Putamen (tissue), 1 donor: ENCODE data around the gene ZNRF2.
"Not testable (repeated sequence)": the region's sequence is repeated elsewhere in the genome, so short reads cannot be mapped to it uniquely, and the experiment has no call there.

Experiments
- DNase-seq: peaks from one replicate; pipeline ENCODE4 v3.0.0-alpha.2; 2016; ENCODE audit warnings: low spot score

The ZNRF2 gene

DNA sequence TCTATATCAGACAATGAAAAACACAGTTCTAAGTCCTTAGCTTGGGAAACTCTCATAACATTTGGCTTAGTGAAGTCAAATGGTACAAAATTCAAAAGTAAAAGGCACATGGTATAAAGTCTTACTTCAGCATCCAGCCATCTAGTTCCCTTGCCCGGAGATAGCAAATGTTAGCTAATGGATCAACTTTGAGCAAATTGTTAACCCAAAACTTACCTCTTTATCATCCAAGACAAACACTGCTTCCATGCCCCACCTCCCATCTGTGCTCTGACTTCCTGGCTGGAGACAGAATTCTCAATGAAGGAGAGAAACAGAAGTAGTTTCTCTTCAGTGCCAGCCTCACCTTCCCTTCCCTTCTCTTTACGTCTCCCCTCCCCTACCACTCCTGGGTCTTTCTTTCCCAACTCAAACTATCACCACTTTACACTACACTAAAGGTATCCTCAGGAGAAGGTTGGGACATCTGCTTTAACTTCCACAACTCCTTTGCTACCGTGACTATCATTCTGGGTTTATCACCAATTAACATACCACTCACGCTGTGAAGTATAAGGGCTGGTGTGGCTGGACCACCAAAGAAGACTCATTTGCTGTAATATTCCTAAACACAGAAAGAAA is 21.2 kb upstream of the ZNRF2 start:
- no peak for DNase-seq

DNA sequence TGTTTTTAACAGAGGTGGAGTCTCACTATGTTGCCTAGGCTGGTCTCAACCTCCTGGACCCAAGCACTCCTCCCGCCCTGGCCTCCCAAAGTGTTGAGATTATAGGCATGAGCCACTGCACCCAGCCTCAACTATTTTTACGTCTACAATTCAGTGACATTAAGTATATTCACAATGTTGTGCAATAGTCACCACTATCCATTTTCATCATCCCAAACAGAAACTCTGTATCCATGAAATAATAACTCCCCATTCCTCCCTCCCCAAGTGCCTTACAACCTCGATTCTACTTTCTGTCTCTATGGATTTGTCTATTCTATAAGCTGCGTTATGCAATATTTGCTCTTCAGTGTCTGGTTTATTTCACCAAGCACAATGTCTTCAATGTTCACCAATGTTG is 20.3 kb upstream of the ZNRF2 start:
- DNase-seq, result no peak

DNA sequence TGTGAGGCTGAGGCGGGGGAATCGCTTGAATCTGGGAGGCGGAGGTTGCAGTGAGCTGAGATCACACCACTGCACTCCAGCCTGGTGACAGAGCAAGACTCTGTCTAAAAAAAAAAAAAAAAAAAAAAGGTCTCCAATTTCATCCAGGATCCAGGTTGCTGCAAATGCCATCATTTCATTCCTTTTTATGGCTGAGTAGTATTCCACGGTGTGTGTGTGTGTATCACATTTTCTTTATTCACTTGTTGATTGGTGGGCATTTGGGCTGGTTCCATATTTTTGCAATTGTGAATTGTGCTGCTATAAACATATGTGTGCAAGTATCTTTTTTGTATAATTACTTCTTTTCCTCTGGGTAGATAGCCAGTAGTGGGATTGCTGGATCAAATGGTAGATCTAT is 19.2 kb upstream of the ZNRF2 start:
- DNase-seq, result not testable (repeated sequence)

DNA sequence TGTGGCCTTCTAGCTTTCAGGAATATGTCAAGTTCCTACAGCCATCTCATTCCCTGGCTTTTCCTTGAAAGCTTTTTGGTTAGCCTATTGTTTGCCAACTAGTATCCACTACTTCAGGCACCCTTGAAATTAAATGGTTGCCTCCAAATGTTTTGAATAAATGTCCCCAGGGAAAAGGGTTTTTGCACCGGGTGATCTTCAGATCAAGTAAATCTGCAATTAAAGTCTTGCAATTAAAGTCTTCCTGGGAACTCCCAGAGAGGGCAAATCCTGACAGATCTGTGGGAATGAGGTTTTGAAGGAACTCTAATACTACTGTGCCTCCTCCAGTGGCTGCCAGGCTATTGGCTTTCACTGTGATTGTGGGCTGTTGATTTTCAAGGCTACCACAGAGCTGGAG is 17.7 kb upstream of the ZNRF2 start:
- no peak for DNase-seq

DNA sequence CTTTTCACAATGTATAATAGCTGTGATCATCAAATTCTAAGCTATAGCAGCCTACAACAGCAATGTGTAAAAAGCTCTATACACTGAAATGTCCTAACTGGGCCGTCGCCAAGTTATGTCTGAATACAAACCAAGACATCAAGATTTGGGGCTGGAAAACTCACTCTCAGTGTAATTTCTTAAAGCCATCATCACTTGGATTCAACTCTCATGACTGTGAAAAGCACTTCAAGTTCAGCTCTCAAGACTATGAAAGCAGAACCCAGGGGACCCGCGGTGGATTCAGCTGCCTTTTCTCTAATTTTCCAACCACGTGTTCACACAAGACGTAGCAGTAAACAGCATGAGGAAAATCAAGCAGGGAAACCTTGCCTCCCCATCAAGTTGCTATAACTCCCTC is 15.8 kb upstream of the ZNRF2 start:
- no peak for DNase-seq

DNA sequence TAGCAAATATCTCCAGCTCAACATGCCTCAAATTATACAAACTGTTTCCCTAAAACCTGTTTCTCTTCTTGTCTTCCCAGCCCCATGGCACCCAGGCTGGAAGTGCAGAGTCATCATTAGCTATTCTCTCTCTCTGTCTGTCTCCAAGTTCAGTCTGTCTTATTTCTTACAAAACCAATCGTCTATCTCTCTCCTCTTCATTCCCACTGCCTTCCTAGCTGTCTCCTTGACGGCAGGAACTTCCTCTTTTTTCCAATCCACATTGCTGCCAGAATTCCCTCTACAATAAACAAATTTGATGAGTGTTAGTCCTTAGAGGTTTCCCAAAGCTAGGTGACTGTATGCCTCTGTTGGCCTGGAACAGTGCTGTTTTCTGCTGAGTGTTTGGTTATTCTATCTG is 14.9 kb upstream of the ZNRF2 start:
- no peak for DNase-seq

DNA sequence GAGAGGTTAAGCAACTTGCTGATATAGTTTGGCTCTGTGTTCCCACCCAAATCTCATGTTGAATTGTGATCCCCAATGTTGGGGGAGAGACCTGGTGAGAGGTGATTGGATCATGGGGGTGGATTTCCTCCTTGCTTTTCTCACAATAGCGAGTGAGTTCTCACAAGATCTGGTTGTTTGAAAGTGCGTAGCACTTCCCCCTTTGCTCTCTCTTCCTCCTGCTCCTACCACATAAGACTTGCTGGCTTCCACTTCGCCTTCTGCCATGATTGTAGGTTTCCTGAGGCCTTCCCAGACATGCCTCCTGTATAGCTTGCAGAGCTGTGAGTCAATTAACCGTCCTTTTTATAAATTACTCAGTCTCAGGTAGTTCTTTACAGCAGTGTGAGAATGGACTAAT is 13.5 kb upstream of the ZNRF2 start:
- DNase-seq, result no peak

DNA sequence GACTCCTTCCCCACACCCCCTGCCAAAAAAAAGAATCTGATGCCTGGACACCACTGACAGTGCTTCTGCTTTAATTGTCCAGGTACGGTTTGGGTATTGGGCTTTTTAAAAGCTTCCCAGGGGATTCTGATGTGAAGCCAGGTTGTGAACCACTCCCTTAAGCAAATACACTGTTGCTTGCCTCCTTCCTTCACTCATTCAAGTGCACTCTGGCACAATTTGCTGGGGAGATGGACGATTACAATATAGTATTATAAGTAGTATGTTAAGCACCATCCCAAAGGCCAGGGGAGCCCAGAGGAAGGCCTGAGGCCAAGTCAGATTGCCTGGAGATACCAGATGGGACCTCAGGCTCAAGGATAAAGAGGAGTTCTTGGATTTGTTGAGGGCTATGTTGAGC is 12.3 kb upstream of the ZNRF2 start:
- DNase-seq, result no peak

DNA sequence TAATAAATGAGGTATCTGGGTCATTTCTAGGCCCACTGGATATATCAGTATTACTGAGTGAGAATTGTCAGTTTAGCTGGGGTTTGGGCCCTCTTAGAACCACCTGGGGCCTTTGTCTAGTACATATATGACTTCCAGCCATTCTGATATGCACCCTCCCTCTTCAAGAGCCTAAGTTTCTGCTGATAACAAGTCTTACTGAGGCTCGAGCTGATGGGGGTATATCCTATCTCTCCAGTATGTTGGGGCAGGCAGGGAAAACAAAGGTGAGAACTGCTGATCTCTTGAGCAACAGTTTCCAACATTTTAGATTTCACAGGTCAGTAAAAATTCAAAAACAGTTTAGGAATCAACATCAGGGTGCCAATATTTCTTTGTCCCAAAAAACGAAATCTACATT is 10.8 kb upstream of the ZNRF2 start:
- no peak for DNase-seq

DNA sequence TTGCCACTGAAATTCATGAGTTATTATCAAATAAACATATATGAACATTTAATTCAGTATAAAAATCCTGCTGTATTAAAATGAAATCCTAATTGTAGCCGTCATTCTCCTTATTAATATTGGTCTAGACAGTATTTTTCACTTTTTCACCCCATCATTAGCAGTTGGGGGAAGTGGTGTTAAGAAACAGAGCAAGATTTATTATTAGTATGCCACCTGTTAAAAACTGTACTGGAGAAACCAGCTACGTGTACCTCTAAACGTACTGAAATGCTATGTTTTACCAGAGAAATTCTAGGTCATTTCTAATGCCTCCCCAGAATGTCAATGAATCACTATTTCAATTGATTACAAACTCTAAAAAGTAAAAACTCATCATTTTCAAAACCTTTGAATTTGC is 9.8 kb upstream of the ZNRF2 start:
- DNase-seq, result no peak

DNA sequence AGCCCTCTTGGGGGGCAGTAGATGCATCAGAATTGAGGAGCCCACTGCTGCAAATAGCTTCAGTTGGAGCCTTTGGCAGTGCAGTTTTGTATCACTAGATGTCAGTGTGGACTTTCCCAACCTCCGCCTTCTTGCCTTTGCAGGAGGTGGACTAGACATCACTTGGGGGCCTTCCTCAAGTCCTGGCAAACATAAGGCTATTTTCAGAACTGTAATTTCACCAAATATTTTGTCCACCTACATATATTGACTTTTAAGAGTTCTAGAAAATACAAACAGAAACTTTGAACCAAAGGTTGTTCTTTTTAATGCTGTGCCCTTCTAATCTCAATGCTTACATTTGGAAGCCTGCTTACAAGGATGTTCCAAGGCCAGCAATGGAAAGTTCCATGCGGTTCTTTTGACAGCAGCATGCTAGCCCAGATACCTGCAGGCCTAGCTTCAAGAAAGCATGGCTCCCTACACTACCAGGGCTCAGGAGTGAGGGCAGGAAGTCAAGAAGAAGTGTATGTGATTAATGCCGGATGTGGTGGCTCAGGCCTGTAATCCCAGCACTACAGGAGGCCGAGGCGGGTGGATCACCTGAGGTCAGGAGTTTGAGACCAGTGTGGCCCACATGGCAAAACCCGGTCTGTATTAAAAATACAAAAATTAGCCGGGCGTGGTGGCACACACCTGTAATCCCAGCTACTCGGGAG is 8.0 kb upstream of the ZNRF2 start:
- DNase-seq, result peak; percentile 47

DNA sequence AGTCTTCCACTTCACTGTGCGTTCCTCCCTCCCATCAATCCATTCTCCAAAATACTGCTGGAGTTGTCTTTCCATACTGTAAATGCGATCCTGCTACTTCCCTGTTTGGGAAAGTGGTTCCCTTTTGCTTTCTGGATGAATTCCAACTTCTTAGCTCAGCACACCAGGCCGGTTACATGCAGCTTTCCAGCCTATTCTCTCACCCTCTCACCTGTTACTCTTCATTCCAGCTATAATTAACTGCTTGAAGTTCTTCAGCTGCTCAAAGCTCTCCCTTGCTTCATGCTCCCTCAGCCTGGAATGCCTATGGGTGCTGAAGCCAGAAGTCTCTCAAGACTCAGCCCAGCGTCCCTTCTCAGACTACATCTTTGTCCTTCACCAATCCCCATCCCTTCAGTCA is 6.0 kb upstream of the ZNRF2 start:
- DNase-seq, result no peak

DNA sequence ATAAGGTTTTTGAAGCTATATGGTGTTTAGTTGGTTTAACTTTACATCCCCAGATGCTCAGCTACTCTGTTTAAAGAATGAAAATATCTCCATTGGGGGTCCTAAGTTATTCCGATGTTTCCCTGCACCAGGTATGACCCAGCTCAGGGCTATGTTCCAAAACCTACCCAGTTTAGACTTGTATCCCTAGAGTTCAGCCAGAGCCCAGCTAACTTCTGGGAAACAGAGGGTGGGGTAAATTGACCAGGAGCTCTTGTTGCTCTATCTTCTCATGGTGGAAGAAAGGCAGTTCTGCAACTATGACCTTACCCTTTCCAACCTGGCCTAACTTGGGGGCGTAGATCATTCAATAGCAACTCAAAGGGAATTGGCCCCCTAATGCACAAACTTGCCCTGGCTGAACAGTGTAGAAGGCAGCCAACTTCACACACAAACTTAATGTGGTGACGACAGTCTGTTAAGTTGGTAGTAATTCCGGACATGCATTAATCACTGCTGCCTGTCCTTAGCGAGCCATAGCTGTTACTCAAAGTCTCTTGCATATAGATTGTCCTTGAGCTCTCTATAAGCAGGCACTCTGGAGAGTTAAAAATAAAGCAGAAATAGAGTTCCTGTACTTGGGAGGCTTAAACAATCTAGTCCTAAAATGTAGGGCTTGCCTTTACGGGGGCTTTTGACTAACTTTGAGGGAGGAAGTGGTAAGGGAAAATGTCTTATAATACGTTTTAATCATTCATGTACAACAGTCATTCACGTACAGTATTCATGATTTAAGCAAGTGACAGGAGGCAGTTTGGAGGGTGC is 5.3 kb upstream of the ZNRF2 start:
- no peak for DNase-seq

DNA sequence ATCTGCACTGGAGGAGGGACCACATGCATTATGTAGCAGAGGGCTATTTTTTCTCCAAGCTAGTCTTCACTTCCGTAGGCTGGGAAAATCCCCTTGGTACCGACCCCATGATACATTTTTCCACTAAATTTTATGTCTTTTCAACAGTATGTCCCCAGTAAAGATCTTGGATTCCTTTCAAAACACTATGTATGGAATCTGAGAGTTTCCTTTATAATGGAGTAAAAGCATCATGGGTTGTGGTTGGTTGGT is 4.8 kb upstream of the ZNRF2 start:
- DNase-seq, result no peak

DNA sequence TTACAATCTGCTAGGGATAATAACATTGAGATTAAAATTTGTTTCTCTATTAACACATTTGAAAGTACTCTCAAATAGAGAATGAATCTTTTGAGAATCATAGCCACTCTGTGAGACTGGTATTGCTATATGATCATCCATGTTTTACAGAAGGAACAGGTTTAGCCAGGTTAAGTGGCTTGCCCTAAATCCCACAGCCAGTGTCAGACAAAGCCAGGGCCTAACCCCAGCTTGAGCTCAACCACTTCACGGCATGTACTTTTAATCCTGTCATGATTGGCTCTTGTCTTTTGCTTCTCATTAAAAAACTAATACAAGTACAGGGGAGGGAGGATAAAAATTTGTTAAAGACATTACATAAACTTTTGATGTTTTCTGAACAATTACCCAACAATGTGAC is 3.8 kb upstream of the ZNRF2 start:
- no peak for DNase-seq

DNA sequence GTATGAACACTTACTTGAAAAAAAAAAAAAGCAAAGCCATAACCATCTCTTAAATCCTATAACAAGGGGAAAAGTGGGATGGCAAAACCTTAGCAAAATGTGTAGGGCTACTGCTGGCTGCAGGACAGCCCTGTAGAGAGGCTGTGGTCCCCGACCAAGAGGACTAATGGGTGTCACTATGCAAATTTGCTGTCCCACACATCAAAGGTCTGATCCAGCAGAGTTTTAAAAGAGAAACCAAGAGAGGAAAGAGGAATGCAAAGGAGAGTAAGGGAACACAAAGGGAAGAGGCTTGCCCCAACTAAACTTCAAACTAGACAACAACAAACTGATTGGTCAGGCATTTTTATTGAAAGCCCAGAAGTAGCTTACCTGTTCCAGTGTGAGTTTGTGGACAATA is 3.1 kb upstream of the ZNRF2 start:
- DNase-seq, result no peak

DNA sequence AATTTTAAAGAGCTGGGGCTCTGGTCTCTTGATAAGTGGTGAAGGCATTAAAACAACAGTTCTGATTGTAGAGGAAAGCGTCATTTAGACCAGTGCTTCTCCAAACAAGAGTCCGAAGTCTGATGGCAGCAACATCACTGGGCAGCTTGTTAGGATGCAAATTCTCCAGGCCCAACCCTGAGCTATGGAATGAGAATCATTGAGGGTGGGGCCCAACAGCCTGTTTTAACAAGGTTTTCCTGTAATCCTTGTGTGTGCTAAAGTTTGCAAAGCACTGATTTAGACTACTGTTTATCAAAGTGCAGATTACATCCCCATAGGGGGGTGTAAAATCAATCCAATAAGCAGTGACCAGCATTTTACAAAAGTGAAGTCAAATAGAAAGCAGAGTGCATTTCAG is 2.6 kb upstream of the ZNRF2 start:
- DNase-seq, result no peak

DNA sequence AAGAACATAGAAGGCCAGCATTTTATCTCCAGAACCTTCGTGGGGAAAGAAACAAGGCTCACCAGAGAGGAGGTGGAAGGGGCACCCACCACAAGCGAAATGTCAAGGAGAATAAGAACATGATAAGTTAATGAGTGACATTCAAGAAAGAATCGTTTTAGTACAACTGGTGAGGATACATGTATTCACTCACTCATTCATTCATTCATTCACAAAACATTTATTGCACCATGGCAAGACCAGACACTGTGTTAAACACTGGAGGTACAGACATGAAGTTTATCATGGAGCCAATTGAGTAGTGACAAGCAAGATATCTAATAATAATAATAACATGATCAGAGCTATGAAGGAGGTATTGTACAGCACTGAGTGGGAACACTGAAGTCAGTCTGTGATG is 1.7 kb upstream of the ZNRF2 start:
- DNase-seq, result no peak

DNA sequence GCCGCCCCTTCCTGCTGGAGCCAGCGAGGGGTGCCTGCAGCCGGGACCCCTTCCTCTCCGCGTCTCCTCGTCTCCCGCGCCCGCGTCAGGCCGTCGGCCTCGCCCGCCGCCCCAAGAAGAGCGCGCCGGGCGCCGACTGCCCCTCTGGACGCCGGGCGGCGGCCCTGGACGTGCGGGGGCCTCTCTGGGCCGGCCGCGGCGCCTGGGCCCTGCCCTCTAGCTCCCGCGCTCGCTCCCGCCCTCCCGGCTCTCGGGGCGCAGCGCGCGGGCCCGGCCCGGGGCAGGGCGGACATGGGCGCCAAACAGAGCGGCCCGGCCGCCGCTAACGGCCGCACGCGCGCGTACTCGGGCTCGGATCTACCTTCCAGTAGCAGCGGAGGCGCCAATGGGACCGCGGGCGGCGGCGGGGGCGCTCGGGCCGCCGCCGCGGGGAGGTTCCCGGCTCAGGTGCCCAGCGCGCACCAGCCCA is 704 bp downstream of the ZNRF2 start:
- peak; percentile 39 for DNase-seq

DNA sequence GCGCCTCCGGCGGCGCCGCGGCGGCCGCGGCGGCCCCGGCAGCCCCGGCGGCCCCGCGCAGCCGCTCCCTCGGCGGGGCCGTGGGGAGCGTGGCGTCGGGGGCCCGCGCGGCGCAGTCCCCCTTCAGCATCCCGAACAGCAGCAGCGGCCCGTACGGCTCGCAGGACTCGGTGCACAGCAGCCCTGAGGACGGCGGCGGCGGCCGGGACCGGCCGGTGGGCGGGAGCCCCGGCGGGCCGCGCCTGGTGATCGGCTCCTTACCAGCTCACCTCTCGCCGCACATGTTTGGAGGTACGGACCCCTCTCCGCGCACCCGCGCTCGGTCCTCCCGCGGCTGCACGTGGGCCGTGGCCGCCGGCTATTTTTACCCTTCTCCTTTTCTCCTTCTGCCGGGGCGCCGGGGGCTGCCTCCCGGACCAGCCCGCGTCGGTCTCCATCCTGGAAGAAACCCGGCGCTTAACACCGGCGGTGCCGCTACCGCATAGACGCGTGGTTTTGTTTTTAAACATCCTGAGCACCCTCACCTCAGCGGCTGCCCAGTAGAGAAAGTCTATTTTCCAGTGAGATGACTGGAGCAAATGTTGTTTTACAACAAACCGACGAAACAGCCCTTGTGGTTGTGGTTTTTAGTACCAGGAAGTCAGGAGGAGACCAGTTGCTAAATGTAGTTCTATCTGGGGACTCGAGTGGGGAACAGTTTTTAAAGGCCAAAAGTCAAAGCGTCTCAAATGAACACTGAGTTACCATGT is 1.3 kb downstream of the ZNRF2 start:
- peak; percentile 34 for DNase-seq

DNA sequence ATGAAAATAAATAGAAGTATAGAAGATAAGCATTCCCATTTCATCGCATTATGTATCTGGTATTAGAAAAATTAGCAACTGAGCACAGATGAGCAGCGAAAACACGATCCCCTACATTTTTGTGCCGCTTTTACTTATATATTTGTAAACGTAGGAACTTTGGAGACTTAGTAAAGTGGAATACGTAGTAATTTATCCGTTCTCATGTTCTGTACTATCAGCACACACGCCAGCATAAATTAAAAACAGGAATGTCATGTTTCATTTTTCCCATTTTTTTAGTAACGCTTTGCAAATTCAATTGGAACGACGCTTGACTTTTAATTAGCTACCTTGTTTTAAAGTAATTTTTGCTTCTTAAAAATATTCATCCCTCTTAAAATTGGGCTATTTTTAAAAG is 2.4 kb downstream of the ZNRF2 start:
- no peak for DNase-seq

DNA sequence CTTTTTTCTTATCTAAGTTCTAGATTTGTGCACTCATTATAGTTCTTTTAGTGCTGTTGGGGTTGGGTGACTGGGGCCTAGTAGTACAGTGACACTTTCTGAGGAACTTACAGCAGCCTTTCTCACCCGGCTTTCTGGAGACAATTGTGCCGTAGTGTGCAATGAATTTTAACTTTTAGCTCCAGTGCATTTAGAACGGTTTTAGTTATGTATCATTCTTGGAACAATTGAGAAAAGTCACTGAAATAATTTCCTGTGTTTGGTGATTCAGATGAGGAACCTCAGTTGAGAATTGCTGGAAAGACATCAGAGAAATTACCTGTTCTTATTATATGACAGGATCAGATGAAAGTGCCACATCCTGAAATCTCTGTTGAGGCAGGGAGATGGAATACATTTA is 3.2 kb downstream of the ZNRF2 start:
- DNase-seq, result not testable (repeated sequence)

DNA sequence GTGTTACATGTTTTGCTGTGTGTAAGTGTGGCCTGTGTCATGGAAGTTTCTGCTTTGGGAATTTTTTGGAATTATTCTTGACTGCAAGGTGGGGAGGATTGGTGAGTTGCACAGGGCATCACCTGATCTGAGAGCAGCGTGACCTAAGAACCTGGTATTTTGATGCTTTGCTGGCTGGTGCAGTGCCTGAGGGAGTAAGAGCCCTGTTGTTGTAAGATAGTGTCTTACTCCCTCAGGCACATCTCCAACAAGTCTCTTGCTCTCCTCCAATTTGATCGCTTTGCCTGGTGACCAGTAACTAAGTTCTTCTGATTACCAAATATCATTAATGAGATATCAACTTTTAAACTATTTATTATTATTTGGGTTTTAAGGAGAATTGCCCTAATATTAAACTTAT is 5.2 kb downstream of the ZNRF2 start:
- DNase-seq, result not testable (repeated sequence)
